T-helper 1 cell treated with Interleukin-12 subunit alpha and Interleukin-12 subunit beta and Interleukin-4 antibody, amounts not matched to agents 30 ng/mL and 1 ng/mL, for 36 hours (primary cell): Measurements from ENCODE around the gene MPG. TPM values are rescaled to one million over a fixed set of nuclear protein-coding genes. Genes with fewer than 3 reads are reported as not detected.

Experiments used
- total RNA-seq: library from RNA; stranded (reverse); gene quantifications from 2 replicates; pipeline ENCODE4 v1.2.3, GENCODE V29; 2022

The MPG gene
- total RNA-seq, 1 donor from 2014 or later: 53.3 TPM

Other genes starting within 250 kb of the MPG start
- 49.2 and 50.3 TPM in 2 replicates for gene POLR3K, start 24.6 kb upstream of the MPG start, total RNA-seq
- 60.8 and 61.5 TPM in 2 replicates for gene SNRNP25, start 24.4 kb upstream of the MPG start, total RNA-seq
- gene RHBDF1, start 5.6 kb upstream of the MPG start, total RNA-seq: 0.59 TPM in 1 of 2 replicates, not detected in the other
- 31.7 and 32.8 TPM in 2 replicates for gene NPRL3, start 60.4 kb downstream of the MPG start, total RNA-seq
- not detected in 2 replicates for gene HBZ, start 74.4 kb downstream of the MPG start, total RNA-seq
- gene HBM, start 87.8 kb downstream of the MPG start, total RNA-seq: not detected in 2 replicates
- not detected in 2 replicates for gene HBA2, start 94.7 kb downstream of the MPG start, total RNA-seq
- not detected in 2 replicates for gene HBA1, start 98.5 kb downstream of the MPG start, total RNA-seq
- gene HBQ1, start 102.2 kb downstream of the MPG start, total RNA-seq: not detected in 2 replicates
- 61.5 and 69.6 TPM in 2 replicates for gene LUC7L, start 151.2 kb downstream of the MPG start, total RNA-seq
- gene FAM234A, start 156.6 kb downstream of the MPG start, total RNA-seq: 17.1 and 23.2 TPM in 2 replicates
- 0.07 and 0.27 TPM in 2 replicates for gene RGS11, start 197.7 kb downstream of the MPG start, total RNA-seq
- not detected in 2 replicates for gene ARHGDIG, start 202.4 kb downstream of the MPG start, total RNA-seq
- gene PDIA2, start 204.9 kb downstream of the MPG start, total RNA-seq: not detected in 2 replicates